Fibroblast of skin of right quadriceps (primary cell): ENCODE results near the gene GPR153.

Source experiments
- DNase-seq: peaks from one replicate; pipeline ENCODE4 v3.0.0-alpha.2; 2013

Gene GPR153

DNA sequence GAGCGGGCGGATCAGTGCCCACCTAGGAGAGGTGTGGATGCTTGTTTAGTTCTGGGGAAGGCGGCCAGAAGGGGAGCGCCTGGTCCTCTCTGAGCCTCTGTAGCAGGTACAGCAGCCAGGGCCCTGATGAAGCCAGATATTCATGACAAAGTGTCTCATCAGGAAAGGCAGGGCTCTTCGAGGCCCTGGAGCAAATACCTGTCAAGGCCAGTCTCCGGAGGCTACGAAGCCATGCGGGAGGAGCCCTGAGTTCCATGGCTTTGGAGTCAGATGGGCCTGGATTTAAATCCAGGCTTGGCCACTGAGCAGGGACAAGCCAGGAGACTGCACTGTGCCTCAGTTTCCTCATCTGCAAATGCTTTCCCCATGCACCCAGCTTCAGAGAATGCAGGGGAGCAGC, 25.4 kb upstream of the GPR153 start:
- no peak for DNase-seq

- no peak for DNase-seq
Observed at GRCh38 chr1:6285336-6285735, 24.4 kb upstream of the GPR153 start.

DNA sequence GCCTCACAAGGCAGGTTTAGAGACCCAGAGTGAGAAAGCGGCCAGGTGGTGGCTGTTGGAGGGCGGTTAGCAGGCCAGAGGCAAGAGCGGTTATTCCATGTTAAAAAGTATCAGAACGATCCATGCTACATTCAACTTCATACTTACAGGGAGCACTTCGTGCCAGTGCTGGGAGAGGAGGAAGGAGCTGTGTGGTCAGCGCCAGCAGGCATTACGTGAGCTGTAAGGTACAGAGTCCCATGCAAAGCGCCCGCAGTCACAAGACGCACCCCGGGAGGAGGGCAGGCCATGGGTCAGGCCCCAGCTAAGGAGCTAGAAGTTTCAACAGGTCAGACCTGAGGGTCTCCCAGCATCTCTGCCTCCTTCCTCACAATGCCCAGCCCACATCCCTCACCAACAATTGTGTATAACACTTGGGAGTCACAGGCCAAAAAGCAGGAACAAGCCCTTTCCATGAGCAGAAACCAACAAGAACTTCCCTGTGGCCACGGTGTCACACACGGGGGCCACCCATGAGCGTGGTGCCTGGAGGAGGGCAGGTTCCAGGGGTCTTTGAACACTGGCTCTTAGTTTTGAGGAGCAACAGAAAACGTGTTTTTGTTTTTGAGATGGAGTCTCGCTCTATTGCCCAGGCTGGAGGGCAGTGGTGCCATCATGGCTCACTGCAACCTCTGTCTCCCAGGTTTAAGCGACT, 21.8 kb upstream of the GPR153 start:
- no peak for DNase-seq

GRCh38 chr1:6281511-6282402, 20.9 kb upstream of the GPR153 start:
- no peak for DNase-seq

GRCh38 chr1:6280761-6281451, 20.0 kb upstream of the GPR153 start:
- no peak for DNase-seq

- no peak for DNase-seq
Observed at GRCh38 chr1:6279613-6280383, 18.9 kb upstream of the GPR153 start.

- no peak for DNase-seq
Observed at GRCh38 chr1:6279066-6279465, 18.2 kb upstream of the GPR153 start.

GRCh38 chr1:6278263-6278662, 17.4 kb upstream of the GPR153 start:
- no peak for DNase-seq

- DNase-seq, result no peak
Observed at GRCh38 chr1:6276811-6277555, 16.1 kb upstream of the GPR153 start.

GRCh38 chr1:6275826-6276782, 15.2 kb upstream of the GPR153 start:
- DNase-seq, result peak; percentile 82

DNA sequence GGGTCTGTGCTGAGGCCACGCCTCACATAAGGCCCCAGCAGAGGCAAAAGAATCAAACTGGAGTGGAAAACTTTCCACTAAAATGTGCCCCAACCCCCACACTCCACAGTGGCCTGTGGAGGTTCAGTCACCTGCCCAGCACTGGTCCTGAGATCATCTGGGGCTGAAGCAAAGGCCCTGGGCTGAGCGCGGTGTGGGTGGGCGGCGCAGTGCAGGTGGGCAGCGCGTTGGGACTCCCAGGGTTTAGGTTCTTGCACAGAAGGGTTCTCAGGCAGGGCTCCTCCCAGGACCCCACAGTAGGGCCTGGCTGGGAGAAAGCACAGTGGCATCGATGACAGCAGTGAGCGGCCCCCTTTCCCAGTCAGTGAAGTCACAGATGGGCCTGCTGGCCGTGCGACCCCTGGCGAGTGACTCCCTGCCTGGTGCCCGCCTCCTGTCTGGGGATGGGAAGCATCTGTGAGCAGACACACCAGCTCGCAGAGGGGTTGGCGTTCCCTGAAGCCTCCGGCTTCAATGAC, 13.8 kb upstream of the GPR153 start:
- DNase-seq, result no peak

DNA sequence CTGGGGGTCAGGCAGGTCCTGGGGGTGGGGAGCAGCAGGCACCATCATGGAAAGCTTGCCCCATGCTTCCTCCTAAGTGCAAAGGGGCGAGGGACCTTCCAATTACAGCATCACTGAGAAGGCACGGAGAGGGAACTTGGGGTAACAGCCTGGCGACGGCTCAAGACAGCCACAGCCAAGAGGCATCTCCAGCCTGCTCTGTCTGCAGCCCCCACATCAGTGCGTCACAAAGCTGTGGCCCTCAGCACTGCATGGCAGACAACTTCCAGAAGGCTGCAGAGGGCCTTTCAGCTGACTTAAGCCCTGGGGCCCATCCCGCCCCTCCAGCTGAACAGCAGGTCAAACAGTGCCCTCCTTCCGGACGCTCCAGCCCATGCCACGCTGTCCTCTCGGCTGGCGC, 13.2 kb upstream of the GPR153 start:
- no peak for DNase-seq

GRCh38 chr1:6273380-6273891, 12.5 kb upstream of the GPR153 start:
- DNase-seq, result peak; percentile 74

- no peak for DNase-seq
Observed at GRCh38 chr1:6272868-6273267, 12.0 kb upstream of the GPR153 start.

DNA sequence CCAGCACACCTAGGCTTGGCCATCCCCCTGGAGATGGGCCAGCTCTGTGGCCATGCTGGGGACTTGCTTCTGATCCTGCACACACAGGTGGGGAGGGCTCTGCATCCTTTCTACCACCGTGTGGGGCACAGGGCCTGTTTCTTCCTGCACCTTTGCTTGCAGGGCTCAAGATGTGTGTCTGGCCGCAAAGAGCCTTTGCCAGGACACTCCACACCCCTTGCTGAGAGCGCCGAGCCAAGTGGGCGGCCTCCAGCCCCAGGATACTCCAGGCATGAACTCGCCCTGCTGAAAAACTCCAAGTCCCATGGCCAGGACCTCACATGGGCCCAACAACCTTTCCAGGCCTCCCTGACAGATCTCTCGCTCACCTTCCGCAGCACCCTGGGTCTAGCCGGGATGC, 11.6 kb upstream of the GPR153 start:
- no peak for DNase-seq

DNA sequence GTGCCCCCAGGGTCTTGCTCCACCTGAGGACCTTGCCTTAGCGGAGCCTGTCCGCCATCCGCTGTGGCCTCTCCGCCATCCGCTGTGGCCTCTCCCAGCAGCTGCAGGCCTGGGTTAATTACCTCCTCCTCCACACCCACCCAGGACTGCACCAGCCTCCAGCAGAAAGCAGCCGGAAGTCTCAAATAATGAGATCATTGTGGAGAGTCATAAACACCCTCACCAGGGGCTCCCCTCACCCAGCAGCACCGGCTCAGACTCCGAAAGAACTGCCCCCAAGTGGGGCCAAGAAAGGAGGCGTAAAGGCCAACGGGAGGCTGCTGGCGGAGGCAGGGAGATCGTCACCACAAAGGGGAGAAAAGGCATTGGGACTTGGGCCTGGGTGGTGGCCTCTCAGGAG, 10.7 kb upstream of the GPR153 start:
- DNase-seq, result peak; percentile 56

- DNase-seq, result peak; percentile 24
Observed at GRCh38 chr1:6271006-6271405, 10.1 kb upstream of the GPR153 start.

GRCh38 chr1:6270401-6270800, 9.5 kb upstream of the GPR153 start:
- no peak for DNase-seq

DNA sequence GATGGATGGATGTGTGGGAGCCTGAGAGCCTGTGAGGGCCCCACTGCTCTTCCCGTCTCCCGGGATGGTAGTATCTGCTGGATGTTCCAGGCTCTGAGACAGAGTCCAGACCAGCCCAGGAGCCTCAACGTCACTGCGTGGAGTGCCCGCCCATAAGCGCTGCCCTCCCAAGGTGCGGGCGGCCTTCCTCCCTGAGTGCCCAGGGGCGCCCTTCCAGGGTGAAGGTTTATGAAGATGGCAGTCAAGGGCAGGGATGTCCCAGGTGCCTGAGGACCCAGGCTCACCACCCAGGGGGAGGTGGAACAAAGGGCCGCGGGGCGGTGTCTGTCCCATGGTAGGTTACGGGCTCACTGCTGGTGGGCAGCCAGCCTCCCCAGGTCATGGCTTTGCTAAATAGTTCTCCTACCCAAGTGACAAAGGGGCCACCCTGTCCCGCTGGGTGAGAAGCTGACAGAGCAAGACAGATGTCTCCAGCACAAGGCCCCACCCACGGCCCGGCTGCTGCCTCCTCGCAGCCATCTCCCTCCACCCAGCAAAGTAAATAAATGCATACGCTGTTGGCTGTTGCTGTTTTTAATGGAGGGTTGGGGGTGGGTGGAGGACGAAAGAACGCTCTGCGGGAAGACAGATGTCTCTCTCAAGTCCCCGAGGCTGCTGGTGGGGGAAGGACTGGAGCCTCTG, 9.0 kb upstream of the GPR153 start:
- no peak for DNase-seq

- no peak for DNase-seq
Observed at GRCh38 chr1:6269296-6269695, 8.4 kb upstream of the GPR153 start.
